HG02885 (cell line): ENCODE data around the gene ALG11.
"Not testable (repeated sequence)": the region's sequence is repeated elsewhere in the genome, so short reads cannot be mapped to it uniquely, and the experiment has no call there.

Experiments used
- ATAC-seq: cut with Tn5 transposase; IDR thresholded peaks from one replicate; pipeline ENCODE4 v1.9.1; 2021; ENCODE audit warnings: mild to moderate bottlenecking; ENCODE audit not compliant: unreplicated experiment, poor library complexity

ALG11 gene

GRCh38 chr13:52025475-52026245, 13.5 kb downstream of the ALG11 start:
- no peak for ATAC-seq

- no peak for ATAC-seq
Observed at GRCh38 chr13:52026246-52026626, 14.0 kb downstream of the ALG11 start.

- no peak for ATAC-seq
Observed at GRCh38 chr13:52027832-52028231, 15.6 kb downstream of the ALG11 start.

- no peak for ATAC-seq
Observed at GRCh38 chr13:52029569-52029968, 17.4 kb downstream of the ALG11 start.

GRCh38 chr13:52030401-52030800, 18.2 kb downstream of the ALG11 start:
- not testable (repeated sequence) for ATAC-seq

- ATAC-seq = no peak
Observed at GRCh38 chr13:52033039-52033438, 20.8 kb downstream of the ALG11 start.

- no peak for ATAC-seq
Observed at GRCh38 chr13:52034616-52035226, 22.5 kb downstream of the ALG11 start.

- no peak for ATAC-seq
Observed at GRCh38 chr13:52036037-52036436, 23.8 kb downstream of the ALG11 start.

- ATAC-seq = no peak
Observed at GRCh38 chr13:52043675-52044074, 31.5 kb downstream of the ALG11 start.

GRCh38 chr13:52047463-52047862, 35.3 kb downstream of the ALG11 start:
- no peak for ATAC-seq

- no peak for ATAC-seq
Observed at GRCh38 chr13:52048516-52048915, 36.3 kb downstream of the ALG11 start.

- no peak for ATAC-seq
Observed at GRCh38 chr13:52051400-52051799, 39.2 kb downstream of the ALG11 start.

- ATAC-seq = no peak
Observed at GRCh38 chr13:52053460-52053859, 41.3 kb downstream of the ALG11 start.

GRCh38 chr13:52061064-52061463, 48.9 kb downstream of the ALG11 start:
- ATAC-seq = not testable (repeated sequence)

- ATAC-seq = no peak
Observed at GRCh38 chr13:52061587-52061986, 49.4 kb downstream of the ALG11 start.

- no peak for ATAC-seq
Observed at GRCh38 chr13:52067237-52067636, 55.0 kb downstream of the ALG11 start.

GRCh38 chr13:52070929-52071523, 58.8 kb downstream of the ALG11 start:
- no peak for ATAC-seq
